Measurements from ENCODE around the gene CD1B. TPM values are rescaled to one million over a fixed set of nuclear protein-coding genes. Genes with fewer than 3 reads are reported as not detected.
"Not testable (repeated sequence)": the region's sequence is repeated elsewhere in the genome, so short reads cannot be mapped to it uniquely, and the experiment has no call there.

Gene CD1B
- total RNA-seq, 1 donor from 2014 or later: not detected

DNA sequence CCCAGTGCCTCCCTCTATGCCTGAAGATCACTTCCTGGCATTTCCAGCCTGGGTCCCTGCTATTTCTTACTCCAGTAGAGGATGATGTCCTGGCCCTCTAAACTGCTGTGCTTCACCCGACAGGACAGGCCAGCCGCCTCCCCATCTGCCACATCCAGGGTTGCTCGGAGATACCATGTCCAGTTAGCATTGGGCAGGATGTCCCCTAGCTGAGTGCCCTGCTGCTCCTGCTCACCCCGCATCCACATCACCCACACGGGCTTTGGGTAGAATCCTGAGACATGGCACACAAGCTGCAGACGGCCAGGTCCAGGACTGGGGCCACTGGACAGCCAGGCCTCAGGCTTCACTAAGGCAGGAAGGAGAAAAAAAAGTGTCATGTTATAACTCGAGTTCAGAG lies 2.0 kb downstream of the CD1B start:
- no peak for DNase-seq (ENCODE audit: low read depth)

- DNase-seq (ENCODE audit: low read depth): no peak
Measured at GRCh38 chr1:158328426-158328825, 2.9 kb downstream of the CD1B start.

DNA sequence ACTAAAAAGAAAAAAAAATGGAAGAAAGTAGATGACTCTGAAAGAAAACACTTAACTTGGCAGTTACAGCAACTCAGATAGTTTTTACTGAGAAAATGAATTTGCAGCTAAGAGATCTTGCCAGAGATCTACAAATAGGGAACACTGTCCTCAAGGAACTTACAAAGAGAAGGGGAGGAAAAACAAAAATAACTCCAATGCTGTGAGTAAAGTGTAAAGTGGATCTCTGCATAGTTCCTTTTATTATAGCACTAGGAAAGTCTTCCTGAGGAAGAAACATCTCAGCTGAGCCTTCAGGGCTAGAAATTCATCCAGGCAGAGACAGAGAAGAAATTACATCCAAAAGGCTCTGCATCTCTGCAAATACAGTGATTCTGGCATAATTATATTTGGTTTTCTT lies 3.9 kb downstream of the CD1B start:
- no peak for DNase-seq (ENCODE audit: low read depth)

GRCh38 chr1:158324395-158324794 lies 6.9 kb downstream of the CD1B start:
- no peak for DNase-seq (ENCODE audit: low read depth)

- DNase-seq (ENCODE audit: low read depth): no peak
Measured at GRCh38 chr1:158323866-158324265, 7.5 kb downstream of the CD1B start.

DNA sequence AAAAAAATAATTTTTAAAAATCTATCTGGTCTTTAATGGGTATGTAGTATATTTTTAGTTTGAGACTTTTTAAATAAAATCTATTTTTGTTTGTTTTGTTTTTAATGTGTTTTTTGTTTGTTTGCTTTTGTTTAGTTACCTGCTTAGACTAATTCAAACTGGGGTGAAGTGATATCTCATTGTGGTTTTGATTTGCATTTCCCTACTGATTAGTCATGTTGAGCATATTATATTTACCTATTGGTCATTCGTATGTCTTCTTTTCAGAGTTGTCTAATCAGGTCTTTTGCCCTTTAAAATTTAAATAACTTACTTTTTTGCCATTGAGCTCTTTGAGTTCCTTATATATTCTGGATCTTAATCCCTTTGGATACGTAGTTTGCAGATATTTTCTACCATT lies 20.3 kb downstream of the CD1B start:
- no peak for DNase-seq (ENCODE audit: low read depth)

DNA sequence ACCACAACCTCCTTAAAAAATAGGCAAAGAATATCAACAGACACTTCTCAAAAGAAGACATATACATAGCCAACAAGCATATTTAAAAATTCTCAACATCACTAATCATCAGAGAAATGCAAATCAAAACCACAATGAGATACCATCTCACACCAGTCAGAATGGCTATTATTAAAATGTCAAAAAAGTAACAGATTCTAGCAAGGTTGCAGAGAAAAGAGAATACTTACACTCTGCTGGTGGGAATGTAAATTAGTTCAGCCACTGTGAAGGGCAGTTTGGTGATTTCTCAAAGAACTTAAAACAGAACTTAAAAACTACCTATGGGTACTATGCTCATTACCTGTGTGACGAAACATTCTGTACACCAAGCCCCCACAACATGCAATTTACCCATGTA lies 20.7 kb downstream of the CD1B start:
- DNase-seq (ENCODE audit: low read depth): no peak

DNA sequence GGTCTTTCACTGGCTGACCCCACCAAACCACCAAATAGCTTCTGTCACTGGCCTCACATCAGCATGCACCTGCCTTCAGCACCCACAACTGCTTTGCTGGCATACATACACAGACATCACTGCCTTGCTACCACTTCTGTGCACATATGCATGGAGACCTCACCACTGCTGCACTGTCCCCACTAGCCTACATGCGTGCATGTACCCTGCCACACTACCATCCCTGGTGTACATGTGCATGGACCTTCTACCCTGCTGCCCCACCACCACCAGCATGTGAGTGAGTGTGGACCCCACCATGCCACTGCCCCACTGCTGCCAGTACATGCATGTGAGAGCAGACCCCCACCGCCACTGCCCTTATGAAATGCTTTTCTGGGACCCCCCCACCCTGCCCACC lies 35.5 kb downstream of the CD1B start:
- DNase-seq (ENCODE audit: low read depth): no peak

GRCh38 chr1:158290321-158290844 lies 40.9 kb downstream of the CD1B start:
- no peak for DNase-seq (ENCODE audit: low read depth)

DNA sequence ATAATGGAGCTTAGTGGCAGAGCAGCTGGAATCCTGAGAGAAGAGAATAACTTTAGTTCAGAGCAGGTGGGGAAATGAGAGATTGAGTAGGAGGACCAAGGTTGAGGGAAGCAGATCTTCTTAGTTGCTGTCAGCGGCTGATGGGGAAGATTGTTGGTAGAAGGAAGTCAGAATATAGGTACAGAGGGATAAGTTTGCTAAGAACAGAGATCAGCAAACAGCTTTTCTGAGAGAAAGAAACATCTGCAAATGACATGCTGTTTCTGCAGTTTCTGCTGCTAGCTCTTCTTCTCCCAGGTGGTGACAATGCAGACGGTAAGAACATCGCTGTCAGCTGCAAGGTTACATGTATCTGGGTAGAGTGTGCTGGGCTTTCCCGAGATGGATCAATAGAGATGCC lies 41.5 kb downstream of the CD1B start, which contains the start of gene CD1C:
CD1C (plus strand) TSS at position 113 of the 400 bp plus-strand sequence; CDS start at position 255, 142 bp downstream.
- no peak for DNase-seq (ENCODE audit: low read depth)

DNA sequence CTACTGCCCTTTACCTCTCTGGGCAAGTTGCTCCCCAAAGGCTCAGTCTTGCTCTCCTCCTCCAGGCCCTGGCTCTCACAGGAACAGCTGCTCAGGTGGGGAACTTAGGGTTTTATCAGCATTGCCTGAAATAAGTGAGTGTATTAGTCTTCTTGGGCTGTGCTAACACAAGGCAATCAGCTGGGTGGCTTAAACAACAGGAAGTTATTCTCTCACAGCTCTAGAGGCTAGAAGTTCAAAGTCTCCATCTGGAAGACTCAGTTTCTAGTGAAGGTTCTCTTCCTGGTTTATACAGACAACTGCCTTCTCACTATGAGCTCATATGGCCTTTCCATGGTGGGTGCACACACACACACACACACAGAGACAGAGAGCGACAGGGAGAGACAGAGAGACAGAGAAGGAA lies 44.4 kb downstream of the CD1B start:
- DNase-seq (ENCODE audit: low read depth): no peak

GRCh38 chr1:158286487-158286886 lies 44.8 kb downstream of the CD1B start:
- no peak for DNase-seq (ENCODE audit: low read depth)

GRCh38 chr1:158285756-158286241 lies 45.5 kb downstream of the CD1B start:
- no peak for DNase-seq (ENCODE audit: low read depth)

DNA sequence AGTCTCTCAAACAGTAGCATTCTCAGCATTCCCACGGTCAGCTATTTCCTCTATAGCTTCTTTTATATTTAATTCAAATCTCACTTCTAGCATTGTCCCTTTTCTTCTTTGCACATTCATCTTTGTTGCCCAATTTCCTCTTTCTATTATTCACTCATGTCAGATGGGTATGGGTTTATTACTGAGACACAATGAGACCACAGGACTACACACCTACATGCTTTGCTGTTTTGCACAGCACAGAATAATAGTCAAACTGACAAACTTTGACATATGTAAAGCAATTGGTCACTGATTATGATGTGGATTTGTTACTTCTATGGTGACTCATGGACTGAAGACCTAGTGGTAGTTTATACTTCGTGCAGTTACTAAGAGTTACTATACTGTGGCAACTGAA lies 47.4 kb downstream of the CD1B start:
- DNase-seq (ENCODE audit: low read depth): no peak

DNA sequence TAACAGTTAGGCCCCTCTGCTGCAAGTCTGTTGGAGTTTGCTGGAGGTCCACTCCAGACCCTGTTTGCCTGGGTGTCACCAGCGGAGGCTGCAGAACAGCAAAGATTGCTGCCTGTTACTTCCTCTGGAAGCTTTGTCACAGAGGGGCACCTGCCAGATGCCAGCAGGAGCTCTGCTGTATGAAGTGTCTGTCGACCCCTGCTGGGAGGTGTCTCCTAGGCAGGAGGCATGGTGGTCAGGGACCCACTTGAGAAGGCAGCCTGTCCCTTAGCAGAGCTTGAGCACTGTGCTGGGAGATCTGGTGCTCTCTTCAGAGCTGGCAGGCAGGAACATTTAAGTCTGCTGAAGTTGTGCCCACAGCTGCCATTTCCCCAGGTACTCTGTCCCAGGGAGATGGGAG lies 48.9 kb downstream of the CD1B start:
- DNase-seq (ENCODE audit: low read depth): not testable (repeated sequence)

Other genes with a start within 250 kb of the CD1B start
- 0.08 TPM in 1 of 2 replicates, not detected in the other for gene CD1D, start 150.6 kb downstream of the CD1B start, total RNA-seq
- gene CD1A, start 77.1 kb downstream of the CD1B start, total RNA-seq: not detected in 2 replicates
- gene CD1C, start 41.6 kb downstream of the CD1B start, total RNA-seq: not detected in 2 replicates
- not detected in 2 replicates for gene CD1E, start 22.4 kb upstream of the CD1B start, total RNA-seq
- gene OR10T2, start 67.9 kb upstream of the CD1B start, total RNA-seq: not detected in 2 replicates
- gene OR10K2, start 94.7 kb upstream of the CD1B start, total RNA-seq: not detected in 2 replicates
- gene OR10K1, start 130.3 kb upstream of the CD1B start, total RNA-seq: not detected in 2 replicates
- gene OR10R2, start 140.7 kb upstream of the CD1B start, total RNA-seq: not detected in 2 replicates
- not detected in 2 replicates for gene OR6Y1, start 222.9 kb upstream of the CD1B start, total RNA-seq
- not detected in 2 replicates for gene OR6P1, start 239.0 kb upstream of the CD1B start, total RNA-seq
- not detected in 2 replicates for gene OR10X1, start 248.4 kb upstream of the CD1B start, total RNA-seq

Measured in myocyte (in vitro differentiated cells).